ENCODE measurements around the gene U2SURP.
A peak's percentile ranks its signal among the peaks of the same experiment; 100 is the strongest.

The U2SURP gene

DNA sequence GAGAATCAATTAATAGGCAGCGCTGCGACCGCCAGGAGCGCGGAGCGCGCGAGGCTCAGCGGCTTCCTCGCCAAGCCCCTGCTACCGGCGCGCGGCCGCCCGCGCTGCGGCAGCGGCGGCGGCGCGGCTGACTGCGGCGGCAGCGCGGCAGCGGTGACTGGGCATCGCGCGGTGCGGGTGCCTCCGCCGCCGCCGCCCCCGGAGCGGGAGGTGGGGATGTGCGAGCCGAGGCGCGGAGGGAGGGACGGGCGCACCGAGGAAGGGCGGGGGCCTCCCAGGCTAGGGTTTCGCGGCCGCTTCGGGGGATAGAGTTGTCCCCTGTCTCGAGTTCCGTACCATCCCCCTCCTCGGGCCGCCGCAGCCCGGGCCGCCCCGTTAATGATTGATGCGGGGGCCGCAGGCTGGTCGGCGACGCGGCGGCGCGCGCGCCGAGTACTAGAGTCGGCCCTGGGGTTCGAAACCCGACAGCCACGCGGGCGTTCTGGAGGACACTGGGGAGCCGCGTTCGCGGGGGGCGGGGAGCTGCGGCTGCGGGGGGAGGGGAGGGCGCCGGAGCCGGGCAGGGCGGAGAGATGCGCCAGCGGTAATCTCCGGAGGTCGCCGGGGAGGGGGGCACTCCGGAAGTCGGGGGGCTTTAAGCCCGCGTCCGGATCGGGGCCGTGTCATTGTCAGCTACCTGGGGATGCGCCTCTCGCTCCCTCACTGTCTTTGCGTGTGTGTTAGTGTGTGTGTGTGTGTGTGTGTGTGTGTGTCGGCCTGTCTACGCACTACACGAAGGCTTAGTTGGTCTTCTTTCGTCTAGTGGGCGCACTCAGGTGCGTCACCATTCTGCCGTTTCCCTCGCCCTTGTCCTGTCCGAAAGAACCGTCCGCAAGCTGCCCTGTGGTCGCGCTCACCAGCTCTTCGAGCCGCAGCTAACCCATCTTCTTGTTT lies 37.6 kb upstream of the U2SURP start, which contains the start of gene PAQR9:
Gene PAQR9 (minus strand): TSS at position 159 of the 933 bp plus-strand sequence. CDS start 338 bp downstream, outside the sequence.
- Histone ChIP-seq H3K27ac (ENCODE audit: low read depth, low read length, severe bottlenecking) (no peak within 1 kb of the TSS), H3K9me3 (ENCODE audit: control insufficient read depth, low read length) (peaks cover 4% of the 10 kb centered on the region), H3K4me1 (ENCODE audit: control insufficient read depth, insufficient read depth, low read length, poor library complexity, severe bottlenecking) (peaks cover 7% of the 10 kb centered on the region), H3K36me3 (ENCODE audit: control insufficient read depth, insufficient read depth, low read length) (no peaks in the 10 kb centered on the region), H3K4me3 (ENCODE audit: extremely low read depth, insufficient read depth, low read length, poor library complexity, severe bottlenecking) (peak within 1 kb of the TSS; percentile 69)
- 3 to 4% methylated on average over 64 to 86 of the region's 117 CpGs for WGBS, 2 experiments (ENCODE audit: insufficient coverage in 2 of 2)

DNA sequence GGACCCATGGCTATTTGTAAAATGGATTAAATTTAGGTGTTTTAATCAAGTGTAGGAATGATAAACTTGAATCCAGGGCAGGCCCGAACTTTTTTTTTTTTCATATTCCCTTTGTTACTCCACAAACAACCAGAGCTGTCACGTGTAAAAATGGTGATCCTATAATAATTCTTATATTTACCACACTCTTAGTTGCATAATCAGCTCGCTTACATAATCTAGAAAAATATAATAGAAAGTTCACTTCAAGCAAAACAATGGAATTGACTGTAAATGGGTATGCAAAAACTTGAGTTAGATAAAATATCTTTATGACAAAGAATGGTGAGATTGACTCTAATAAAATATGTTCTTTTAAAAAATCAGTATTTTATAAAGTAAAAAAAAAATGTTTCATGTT lies 35.8 kb upstream of the U2SURP start:
- Histone ChIP-seq H3K4me1 (ENCODE audit: control insufficient read depth, insufficient read depth, low read length, poor library complexity, severe bottlenecking) (peaks cover 7% of the 10 kb centered on the region), H3K36me3 (ENCODE audit: control insufficient read depth, insufficient read depth, low read length) (no peaks in the 10 kb centered on the region), H3K4me3 (ENCODE audit: extremely low read depth, insufficient read depth, low read length, poor library complexity, severe bottlenecking) (no peak overlapping the region), H3K9me3 (ENCODE audit: control insufficient read depth, low read length) (peaks cover 4% of the 10 kb centered on the region), H3K27ac (ENCODE audit: low read depth, low read length, severe bottlenecking) (no peak overlapping the region)
- no CpG with 5 or more reads among the region's 3 CpGs for WGBS, 2 experiments (ENCODE audit: insufficient coverage in 2 of 2)

DNA sequence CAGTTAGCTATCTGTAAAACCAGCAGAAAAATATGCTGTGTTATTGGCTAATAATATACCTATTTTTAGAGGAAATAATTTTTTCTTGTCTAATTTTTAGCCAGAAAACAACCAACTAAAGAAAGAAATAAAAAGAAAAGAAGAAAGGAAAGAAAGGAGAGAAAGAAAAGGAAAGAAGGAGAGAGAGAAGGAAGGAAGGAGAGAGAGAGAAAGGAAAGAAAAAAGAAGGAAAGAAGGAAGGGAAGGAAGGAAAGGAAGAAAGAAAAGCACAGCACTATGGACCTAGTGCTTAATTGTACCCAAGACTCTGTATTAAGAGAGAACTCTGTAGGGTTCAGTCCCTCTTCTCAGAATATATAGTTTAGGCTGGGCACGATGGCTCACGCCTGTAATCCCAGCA lies 34.6 kb upstream of the U2SURP start:
- peaks cover 4% of the 10 kb centered on the region for H3K9me3 ChIP-seq (ENCODE audit: control insufficient read depth, low read length)
- H3K4me3 ChIP-seq (ENCODE audit: extremely low read depth, insufficient read depth, low read length, poor library complexity, severe bottlenecking): no peak overlapping the region
- no peak overlapping the region for H3K27ac ChIP-seq (ENCODE audit: low read depth, low read length, severe bottlenecking)
- peaks cover 3% of the 10 kb centered on the region for H3K4me1 ChIP-seq (ENCODE audit: control insufficient read depth, insufficient read depth, low read length, poor library complexity, severe bottlenecking)
- no peaks in the 10 kb centered on the region for H3K36me3 ChIP-seq (ENCODE audit: control insufficient read depth, insufficient read depth, low read length)
- 92 to 100% methylated on average over 1 to 2 of the region's 2 CpGs for WGBS, 2 experiments (ENCODE audit: insufficient coverage in 2 of 2)

DNA sequence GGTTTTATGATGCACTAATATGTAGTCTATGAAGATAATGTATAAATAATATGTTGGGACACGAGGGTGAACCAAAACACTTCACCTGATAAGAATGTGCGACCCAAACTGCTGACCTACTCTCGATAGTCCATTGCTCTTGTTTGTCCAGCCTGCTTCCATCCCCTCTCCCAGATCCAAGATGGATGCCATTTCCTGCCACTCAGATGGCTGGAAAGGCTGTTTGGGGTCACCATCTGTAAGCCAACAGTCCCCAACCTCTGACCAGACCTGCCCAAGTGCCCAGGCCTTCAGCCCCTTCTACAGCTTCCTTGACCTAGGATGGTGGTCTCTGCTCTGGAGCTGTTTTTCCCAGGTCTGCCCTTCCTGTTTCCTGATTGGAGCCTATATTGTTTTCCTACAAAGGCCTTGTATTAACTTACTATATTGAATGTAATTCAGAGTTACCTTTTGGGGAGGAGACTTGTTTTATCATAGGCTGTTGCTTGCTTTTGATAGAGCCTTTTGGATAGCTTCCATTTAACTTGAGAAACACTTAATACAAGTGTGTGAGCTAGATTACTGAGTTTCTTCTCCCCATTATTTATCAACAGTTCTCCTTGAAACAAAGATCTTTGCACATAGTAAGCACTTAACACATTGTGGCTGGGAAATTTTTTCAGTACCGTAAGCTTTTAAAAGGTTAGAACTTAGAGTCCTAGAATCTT lies 32.9 kb upstream of the U2SURP start:
- Histone ChIP-seq H3K4me3 (ENCODE audit: extremely low read depth, insufficient read depth, low read length, poor library complexity, severe bottlenecking) (no peak overlapping the region), H3K27ac (ENCODE audit: low read depth, low read length, severe bottlenecking) (no peak overlapping the region), H3K36me3 (ENCODE audit: control insufficient read depth, insufficient read depth, low read length) (no peaks in the 10 kb centered on the region), H3K4me1 (ENCODE audit: control insufficient read depth, insufficient read depth, low read length, poor library complexity, severe bottlenecking) (no peaks in the 10 kb centered on the region), H3K9me3 (ENCODE audit: control insufficient read depth, low read length) (no peaks in the 10 kb centered on the region)
- 75 to 100% methylated on average over 3 of the region's 4 CpGs for whole genome bisulfite sequencing, 2 experiments (ENCODE audit: insufficient coverage in 2 of 2)

DNA sequence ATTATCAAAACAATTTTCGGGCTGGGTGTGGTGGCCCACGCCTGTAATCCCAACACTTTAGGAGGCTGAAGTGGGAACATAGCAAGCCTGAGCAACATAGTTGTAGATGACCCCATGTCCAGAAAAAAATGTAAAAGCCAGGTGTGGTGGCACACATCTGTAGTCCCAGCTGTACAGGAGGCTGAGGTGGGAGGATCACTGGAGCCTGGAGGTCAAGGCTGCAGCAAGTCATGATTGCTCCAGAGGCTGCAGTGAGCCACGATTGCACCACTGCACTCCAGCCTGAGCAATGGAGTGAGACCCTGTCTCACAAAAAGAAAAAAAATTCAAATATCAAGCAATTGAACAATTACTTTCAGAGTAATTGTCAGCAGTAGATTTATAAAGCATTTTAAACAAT lies 29.9 kb upstream of the U2SURP start:
- Histone ChIP-seq H3K9me3 (ENCODE audit: control insufficient read depth, low read length) (no peaks in the 10 kb centered on the region), H3K36me3 (ENCODE audit: control insufficient read depth, insufficient read depth, low read length) (no peaks in the 10 kb centered on the region), H3K27ac (ENCODE audit: low read depth, low read length, severe bottlenecking) (no peak overlapping the region), H3K4me3 (ENCODE audit: extremely low read depth, insufficient read depth, low read length, poor library complexity, severe bottlenecking) (no peak overlapping the region), H3K4me1 (ENCODE audit: control insufficient read depth, insufficient read depth, low read length, poor library complexity, severe bottlenecking) (no peaks in the 10 kb centered on the region)
- 94 to 100% methylated on average over 1 to 2 of the region's 3 CpGs for WGBS, 2 experiments (ENCODE audit: insufficient coverage in 2 of 2)

DNA sequence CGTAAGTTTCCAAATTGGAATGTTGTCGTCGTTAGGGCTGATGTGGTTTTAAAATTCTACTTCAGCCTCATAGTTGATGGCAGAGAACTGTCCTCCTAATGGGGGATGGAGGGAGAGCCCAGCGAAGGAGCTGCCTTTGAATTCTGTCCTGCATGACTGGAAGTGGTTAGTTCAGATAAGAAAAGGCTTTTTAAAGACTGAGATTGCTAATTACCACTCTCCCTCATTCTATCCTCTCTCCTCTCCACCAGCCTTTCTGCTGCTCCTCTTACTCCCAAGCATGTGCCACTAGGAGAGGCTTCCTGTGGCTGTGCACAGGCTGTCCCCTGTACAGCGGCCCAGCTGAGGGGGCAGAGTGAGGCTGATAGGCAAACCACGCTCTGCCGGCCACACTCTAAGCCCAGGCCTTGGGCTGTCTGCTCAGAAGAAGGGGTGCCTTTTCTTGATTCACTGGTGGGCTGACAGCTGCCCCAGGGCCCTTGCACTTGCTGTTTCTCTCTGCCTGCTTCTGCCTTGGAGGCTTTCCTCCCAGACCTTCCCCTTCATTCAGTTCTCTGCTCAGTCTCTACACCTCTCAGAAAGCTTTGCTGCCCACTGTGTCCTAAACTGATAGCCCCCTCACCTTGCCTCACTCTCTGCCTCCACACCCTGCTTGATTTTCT lies 29.1 kb upstream of the U2SURP start:
- Histone ChIP-seq H3K36me3 (ENCODE audit: control insufficient read depth, insufficient read depth, low read length) (no peaks in the 10 kb centered on the region), H3K4me3 (ENCODE audit: extremely low read depth, insufficient read depth, low read length, poor library complexity, severe bottlenecking) (no peak overlapping the region), H3K4me1 (ENCODE audit: control insufficient read depth, insufficient read depth, low read length, poor library complexity, severe bottlenecking) (no peaks in the 10 kb centered on the region), H3K9me3 (ENCODE audit: control insufficient read depth, low read length) (no peaks in the 10 kb centered on the region), H3K27ac (ENCODE audit: low read depth, low read length, severe bottlenecking) (no peak overlapping the region)
- WGBS, 2 experiments (ENCODE audit: insufficient coverage in 2 of 2): 77 to 84% methylated on average over 6 of the region's 7 CpGs

DNA sequence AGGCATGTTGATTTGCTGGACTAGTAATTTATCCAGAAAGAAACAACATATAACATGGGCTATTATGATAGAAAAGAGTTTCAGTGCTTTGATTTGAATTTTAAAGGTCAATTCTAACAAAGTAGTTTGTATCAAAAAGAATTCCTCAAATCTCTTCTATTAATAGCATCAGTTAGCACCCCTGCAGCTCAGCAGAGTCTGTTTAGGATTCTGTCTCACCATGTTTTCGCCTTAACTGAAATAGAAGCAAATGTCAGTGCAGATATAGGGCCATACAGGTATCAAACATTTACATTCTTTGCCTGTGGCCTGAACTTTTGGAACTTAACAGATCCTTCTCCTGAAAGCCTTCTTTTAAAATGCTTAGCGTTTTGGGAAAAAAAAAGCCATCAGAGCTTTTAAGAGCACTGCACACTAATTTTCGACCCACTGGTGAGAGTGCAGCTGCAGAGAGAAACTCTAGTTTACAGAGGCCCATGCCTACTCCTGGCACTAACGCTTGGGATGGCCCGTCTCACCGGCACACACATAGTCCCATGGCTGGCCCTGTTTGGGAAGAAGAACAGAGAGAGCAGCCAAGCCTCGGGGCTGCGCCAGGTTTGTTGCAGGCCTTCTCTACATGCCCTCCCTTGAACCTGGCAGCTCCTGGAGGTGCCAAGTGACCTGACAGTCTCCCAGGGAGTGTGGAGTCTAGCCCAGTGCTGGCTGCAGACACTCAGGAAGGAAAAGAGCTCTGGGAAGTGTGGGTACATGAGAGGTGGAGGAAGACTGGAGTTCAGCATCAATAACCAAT lies 28.0 kb upstream of the U2SURP start:
- Histone ChIP-seq H3K27ac (ENCODE audit: low read depth, low read length, severe bottlenecking) (no peak overlapping the region), H3K4me3 (ENCODE audit: extremely low read depth, insufficient read depth, low read length, poor library complexity, severe bottlenecking) (no peak overlapping the region), H3K4me1 (ENCODE audit: control insufficient read depth, insufficient read depth, low read length, poor library complexity, severe bottlenecking) (no peaks in the 10 kb centered on the region), H3K36me3 (ENCODE audit: control insufficient read depth, insufficient read depth, low read length) (no peaks in the 10 kb centered on the region), H3K9me3 (ENCODE audit: control insufficient read depth, low read length) (no peaks in the 10 kb centered on the region)
- 81 to 89% methylated on average over 6 to 8 of the region's 8 CpGs for WGBS, 2 experiments (ENCODE audit: insufficient coverage in 2 of 2)

DNA sequence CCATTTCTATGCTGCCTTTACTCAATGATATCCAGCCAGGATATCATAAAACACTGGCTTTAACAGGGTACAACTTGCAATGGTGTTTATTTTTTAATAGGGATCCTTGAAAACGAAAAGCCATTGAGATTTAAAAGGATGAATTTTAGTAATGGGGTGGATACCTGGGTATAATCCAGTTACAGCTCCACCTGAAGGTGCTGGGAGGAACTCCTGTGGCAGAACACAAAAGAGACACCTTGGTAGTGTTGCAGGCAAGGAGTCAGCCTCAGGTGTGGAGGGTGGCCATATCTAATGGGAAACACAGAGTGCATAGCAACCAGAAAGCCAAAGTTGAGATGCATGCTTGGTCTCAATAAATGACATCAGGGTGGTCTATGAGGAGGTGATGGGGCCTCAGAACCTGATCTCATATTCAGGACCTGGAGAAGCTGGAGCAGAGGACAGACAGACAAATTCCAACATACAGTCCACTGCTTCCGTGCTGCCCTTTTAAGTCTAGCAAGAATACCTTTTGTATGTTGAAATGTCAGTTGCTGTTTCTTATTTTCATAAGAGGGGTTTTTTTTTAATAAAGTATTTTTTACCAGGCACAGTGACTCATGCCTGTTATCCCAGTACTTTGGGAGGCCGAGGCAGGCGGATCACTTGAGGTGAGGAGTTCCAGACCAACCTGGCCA lies 25.9 kb upstream of the U2SURP start:
- Histone ChIP-seq H3K36me3 (ENCODE audit: control insufficient read depth, insufficient read depth, low read length) (no peaks in the 10 kb centered on the region), H3K4me1 (ENCODE audit: control insufficient read depth, insufficient read depth, low read length, poor library complexity, severe bottlenecking) (no peaks in the 10 kb centered on the region), H3K9me3 (ENCODE audit: control insufficient read depth, low read length) (no peaks in the 10 kb centered on the region), H3K27ac (ENCODE audit: low read depth, low read length, severe bottlenecking) (no peak overlapping the region), H3K4me3 (ENCODE audit: extremely low read depth, insufficient read depth, low read length, poor library complexity, severe bottlenecking) (no peak overlapping the region)
- WGBS, 2 experiments (ENCODE audit: insufficient coverage in 2 of 2): 89 to 100% methylated on average over 1 to 3 of the region's 4 CpGs

DNA sequence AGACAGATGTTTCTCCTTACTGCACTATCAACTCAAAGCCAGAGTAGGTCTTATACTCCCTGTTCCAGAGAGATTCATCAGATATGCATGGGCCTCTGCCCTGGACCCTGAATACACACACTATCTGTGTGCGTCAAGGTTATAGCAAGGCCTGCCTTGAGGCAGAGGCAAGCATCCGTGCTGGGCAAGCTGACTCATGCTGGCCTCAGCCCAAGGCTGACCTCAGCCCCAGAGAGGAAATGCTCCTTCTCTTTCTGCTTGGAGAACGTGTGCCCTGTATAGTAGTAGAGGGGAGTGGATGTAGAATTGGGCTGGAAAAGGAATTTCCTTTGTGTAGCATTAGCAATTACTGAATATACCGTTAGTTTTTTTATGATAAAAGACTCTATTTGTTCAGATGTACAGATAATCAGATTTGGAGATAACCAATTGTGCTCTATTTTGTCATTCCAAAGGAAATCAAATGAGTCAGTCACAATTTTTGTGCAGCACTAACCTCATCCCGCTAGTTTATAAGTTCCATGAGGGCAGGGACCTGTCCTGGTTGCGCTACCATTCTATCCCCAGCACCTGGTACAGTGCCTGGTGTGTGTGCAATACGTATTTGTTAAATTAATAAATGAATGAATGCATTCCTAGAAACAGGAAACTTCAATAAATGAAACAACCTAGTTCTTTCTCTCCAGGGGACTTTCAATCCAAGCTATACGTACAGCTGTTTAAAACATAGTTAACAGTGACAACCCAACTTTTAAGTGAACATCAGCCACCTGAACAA lies 24.6 kb upstream of the U2SURP start:
- Histone ChIP-seq H3K4me1 (ENCODE audit: control insufficient read depth, insufficient read depth, low read length, poor library complexity, severe bottlenecking) (peaks cover 3% of the 10 kb centered on the region), H3K27ac (ENCODE audit: low read depth, low read length, severe bottlenecking) (peak overlapping the region; percentile 60), H3K4me3 (ENCODE audit: extremely low read depth, insufficient read depth, low read length, poor library complexity, severe bottlenecking) (no peak overlapping the region), H3K36me3 (ENCODE audit: control insufficient read depth, insufficient read depth, low read length) (no peaks in the 10 kb centered on the region), H3K9me3 (ENCODE audit: control insufficient read depth, low read length) (no peaks in the 10 kb centered on the region)
- 64 to 100% methylated on average over 2 to 4 of the region's 8 CpGs for WGBS, 2 experiments (ENCODE audit: insufficient coverage in 2 of 2)
